IPS-NIHi11 (cell line): ENCODE measurements around the gene SEZ6.
A peak's percentile ranks its signal among the peaks of the same experiment; 100 is the strongest.

Experiments used
- DNase-seq: peaks from one replicate; pipeline ENCODE4 v3.0.0; 2012; ENCODE audit warnings: mixed read lengths, low spot score

The SEZ6 gene

DNA sequence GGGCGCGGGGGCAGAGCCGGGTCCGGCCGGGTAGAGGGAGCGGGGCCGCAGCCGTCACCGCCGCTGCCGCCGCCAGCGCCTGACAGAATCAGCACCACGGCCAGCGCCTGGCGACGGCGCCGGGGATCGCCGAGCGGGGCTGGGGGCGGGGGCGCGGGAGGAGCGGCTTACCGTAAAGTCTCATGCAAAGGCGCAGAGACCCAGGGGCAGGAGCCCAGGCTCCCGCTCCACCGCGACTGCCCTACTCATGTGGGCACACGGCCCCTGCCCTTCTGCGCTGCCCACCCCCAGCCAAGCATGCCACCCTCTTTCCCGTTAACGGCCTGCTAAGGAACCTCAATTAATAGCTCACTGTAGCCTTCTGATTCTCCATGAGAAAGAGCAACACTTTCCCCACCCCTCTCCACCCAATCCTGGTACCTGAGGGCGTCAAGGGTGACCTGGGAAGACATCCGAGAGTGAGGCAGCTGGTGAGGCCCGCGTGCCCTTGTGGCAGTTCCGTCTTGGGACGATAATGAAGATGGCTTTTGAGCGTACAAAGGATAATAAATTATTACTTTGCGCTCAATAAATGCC is at the start of gene SEZ6:
SEZ6 (minus strand) TSS at position 98 of the 576 bp plus-strand sequence. CDS start 164 bp downstream, outside the sequence.
- peak; percentile 94 for DNase-seq

DNA sequence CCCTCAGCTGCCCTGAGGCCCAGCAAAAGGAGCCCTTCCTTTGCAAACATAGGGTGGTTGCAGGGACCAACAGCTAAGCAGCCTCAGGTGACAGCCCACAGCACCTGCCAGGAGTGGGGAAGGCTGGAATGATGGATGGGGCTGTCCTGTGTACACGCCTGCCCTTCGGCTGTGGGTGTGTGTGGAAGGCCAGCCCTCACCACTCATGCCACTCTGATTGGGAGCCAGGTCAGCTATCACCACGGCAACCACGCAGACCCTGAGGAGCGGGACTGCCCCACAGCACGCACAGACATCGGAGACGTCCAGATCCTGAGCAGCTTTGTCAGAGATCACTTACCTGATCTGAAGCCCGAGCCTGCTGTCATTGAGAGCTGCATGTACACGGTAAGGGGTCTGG is 49.0 kb upstream of the SEZ6 start:
- DNase-seq, result no peak

GRCh38 chr17:29051731-29052130 is 45.9 kb upstream of the SEZ6 start:
- no peak for DNase-seq

DNA sequence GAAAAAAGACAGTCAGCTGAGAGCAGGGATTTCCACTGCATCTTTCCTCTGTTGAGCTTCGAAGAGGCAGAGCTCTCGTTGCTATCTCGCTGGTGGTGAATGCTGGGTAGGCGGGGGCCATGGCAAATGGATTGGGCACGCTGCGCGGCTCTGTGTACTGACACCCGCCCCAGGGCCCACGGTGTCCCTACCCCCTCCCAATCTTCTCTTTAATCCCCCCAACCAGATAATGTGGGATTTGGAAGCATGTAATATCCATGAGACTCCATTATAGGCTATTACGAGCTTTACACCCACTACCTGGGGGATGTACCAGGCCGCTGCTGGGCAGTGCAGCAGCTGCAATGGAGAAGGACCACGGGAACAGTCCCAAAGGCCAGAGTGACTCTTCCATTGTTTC is 45.4 kb upstream of the SEZ6 start:
- no peak for DNase-seq

- DNase-seq, result no peak
These were observed 44.3 kb upstream of the SEZ6 start for GRCh38 chr17:29050176-29050575.

GRCh38 chr17:29049541-29050145 is 43.8 kb upstream of the SEZ6 start:
- DNase-seq, result no peak

GRCh38 chr17:29048440-29049368 is 42.9 kb upstream of the SEZ6 start:
- DNase-seq, result no peak

DNA sequence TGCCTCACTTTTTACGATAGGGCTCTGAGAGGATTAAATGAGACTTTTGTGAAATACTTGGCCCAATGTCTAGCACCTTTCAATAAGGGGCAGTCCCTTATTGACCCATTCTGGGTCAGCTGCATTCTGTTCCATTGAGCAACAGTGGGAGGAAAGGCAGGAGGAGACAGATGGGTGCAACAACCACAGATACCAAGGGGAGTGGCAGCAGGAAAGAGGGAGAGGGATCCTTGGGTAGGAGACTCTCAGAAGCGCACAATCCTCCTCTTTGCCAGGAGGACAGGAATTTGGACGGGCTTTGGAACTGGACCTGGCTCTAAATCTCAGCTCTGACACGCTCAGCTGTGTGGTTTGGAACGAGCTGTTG is 40.6 kb upstream of the SEZ6 start:
- no peak for DNase-seq

GRCh38 chr17:29045734-29046472 is 40.1 kb upstream of the SEZ6 start:
- no peak for DNase-seq

- DNase-seq, result no peak
These were observed 39.2 kb upstream of the SEZ6 start for GRCh38 chr17:29045026-29045425.

GRCh38 chr17:29043539-29044145 is 37.8 kb upstream of the SEZ6 start:
- no peak for DNase-seq

DNA sequence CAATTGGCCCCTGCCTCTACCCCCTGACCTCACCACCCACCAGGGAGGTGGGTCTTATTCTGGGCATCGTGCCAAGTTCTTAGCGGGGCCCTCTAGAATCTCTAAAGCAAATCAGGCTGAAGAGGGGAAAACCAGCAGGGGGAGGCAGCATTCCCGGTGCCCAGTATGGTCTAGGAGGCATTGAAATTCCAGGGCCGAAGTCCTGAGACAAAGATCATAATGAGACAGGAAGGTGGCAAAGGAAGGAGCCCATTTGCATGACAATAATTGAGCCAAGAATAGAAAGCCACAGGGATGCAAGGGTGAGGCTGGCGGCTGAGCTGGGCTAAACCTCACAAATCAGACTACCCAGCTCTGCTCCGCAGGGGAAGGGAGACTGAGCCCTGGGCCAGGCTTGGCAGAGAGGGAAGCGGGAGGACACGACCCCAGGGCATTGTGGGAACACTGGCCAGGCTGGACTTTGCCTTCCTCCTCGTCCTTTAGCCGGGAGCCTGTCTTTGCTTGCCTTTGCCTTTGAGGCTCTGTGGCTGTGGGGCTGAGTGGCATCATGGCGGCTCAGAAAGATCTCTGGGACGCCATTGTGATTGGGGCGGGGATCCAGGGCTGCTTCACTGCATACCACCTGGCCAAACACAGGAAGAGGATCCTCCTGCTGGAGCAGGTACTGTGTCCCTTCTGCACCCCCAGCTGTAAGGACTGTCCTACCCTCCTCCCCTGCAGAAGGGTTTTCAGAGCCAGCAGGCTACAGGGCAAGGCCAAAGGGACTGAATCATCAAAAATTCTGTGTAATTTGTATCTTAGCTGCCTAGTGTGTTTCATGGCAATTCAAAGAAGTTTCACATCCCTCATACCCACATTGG is 37.1 kb upstream of the SEZ6 start, which contains the start of gene PIPOX:
PIPOX (plus strand) TSS at position 463 of the 860 bp plus-strand sequence; CDS start at position 548, 85 bp downstream.
- DNase-seq, result peak; percentile 74

DNA sequence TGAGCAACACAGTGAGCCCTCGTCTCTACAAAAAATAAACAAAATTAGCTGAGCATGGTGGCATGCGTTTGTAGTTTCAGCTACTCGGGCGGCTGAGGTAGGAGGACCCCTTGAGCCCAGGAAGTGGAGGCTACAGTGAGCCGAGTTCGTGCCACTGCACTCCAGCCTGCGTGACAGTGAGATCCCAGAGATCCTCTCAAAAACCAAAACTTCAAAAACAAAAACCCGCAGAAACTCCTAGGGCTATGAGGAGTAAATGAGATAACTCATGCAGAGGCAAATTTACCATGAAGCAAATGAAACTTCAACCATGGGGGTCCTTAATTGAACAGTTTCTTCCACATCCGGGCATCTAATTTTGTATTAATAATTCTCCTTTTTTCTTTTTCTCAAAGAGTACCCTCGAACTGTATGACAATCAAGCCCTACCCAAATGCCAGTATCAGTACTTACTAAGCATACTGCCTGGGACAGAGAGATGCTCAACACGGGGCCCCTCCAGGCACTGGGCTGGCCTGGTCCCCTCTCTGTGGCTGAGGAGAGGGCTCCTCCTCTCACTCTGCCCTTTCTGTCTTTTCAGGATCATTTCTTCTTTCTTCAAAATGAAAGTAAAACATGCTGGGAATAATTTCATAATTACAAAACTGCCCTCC is 36.3 kb upstream of the SEZ6 start:
- no peak for DNase-seq

- no peak for DNase-seq
These were observed 35.7 kb upstream of the SEZ6 start for GRCh38 chr17:29041571-29041970.

GRCh38 chr17:29041091-29041490 is 35.3 kb upstream of the SEZ6 start:
- DNase-seq, result no peak

- DNase-seq, result no peak
These were observed 34.1 kb upstream of the SEZ6 start for GRCh38 chr17:29039764-29040598.

- no peak for DNase-seq
These were observed 32.4 kb upstream of the SEZ6 start for GRCh38 chr17:29038085-29038795.

- DNase-seq, result no peak
These were observed 31.9 kb upstream of the SEZ6 start for GRCh38 chr17:29037739-29038084.

DNA sequence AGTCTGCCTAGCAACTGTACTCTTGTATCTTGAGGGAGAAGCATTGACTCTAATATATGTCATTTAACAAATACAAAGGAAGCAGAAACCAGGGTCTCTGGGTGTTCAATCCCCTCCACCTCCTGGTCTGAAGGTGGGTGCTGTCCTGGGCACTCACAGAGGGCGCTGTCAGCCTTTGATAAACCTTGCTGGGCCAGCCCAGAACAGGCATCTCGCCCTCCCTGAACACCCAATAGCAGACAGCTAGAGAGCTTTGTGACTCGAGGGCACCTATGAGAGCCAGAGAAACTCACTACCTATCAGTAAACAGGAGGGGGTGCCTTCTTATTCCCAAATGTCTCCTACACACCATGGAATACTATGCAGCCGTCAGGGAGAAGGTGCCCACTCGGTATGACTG is 30.8 kb upstream of the SEZ6 start:
- no peak for DNase-seq
